ENCODE data around the gene FBN1.

DNA sequence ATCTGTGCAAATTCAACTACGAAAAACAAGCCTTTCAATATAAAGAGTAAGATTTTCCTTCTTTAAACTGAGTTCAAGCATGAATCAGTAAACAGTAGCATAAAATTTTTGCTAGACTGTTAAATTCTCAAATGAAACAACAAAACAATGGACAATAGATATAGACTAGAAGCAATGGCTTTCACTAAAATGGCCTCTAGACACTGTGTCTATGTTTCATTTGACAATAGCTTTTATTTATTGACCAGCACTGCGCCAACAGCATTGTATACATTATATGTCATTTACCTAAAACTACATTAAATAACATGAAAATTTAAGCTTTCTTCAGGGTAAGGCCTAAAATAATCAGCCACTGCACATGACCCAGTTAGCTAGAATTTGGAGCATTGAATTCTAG lies 165.8 kb downstream of the FBN1 start:
- TF ChIP-seq EZH2 (IDR thresholded peaks at IDR 0.05) (no peak), POLR2AphosphoS5 (IDR thresholded peaks at IDR 0.05; ENCODE audit: borderline replicate concordance, low read depth, low read length) (no peak), FOXP2 (optimal IDR thresholded peaks at IDR 0.05; ENCODE audit: control extremely low read depth, extremely low read length, insufficient read depth) (no peak)
